NCI-H774 (cell line): ENCODE data around the gene MAGEB4.
"Not testable (repeated sequence)": the region's sequence is repeated elsewhere in the genome, so short reads cannot be mapped to it uniquely, and the experiment has no call there.

Experiments used
- DNase-seq: peaks from one replicate; lab custom pipeline; 2025; lab: John Stamatoyannopoulos, UW

MAGEB4 gene

DNA sequence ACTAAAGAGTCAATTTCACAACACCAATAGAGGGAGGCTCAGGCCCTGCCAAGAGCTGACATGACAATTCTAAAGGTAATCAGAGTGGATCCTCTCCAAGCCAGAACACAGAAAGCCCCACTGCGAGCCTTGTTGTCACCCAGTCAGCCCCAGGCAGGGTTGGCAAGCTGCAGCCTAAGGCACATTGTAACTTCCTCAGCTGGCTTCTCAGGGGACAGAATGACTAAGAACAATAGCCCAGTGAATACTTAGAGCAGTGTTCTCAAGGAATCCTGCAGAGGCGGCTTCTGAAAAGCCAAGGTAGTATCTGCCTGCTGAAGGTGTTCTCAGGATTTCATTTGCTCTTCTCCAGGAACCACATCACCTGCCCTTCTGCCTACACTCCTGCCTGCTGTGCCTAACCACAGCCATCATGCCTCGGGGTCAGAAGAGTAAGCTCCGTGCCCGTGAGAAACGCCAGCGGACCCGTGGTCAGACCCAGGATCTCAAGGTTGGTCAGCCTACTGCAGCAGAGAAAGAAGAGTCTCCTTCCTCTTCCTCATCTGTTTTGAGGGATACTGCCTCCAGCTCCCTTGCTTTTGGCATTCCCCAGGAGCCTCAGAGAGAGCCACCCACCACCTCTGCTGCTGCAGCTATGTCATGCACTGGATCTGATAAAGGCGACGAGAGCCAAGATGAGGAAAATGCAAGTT, at the start of gene MAGEB4:
MAGEB4 (plus strand) TSS at position 277 of the 692 bp plus-strand sequence; CDS start at position 413, 136 bp downstream.
- DNase-seq: no peak

- DNase-seq: not testable (repeated sequence)
Observed at GRCh38 chrX:30193910-30194309, 47.9 kb upstream of the MAGEB4 start.

GRCh38 chrX:30196322-30196721, 45.5 kb upstream of the MAGEB4 start:
- no peak for DNase-seq

GRCh38 chrX:30212172-30212571, 29.6 kb upstream of the MAGEB4 start:
- no peak for DNase-seq

- no peak for DNase-seq
Observed at GRCh38 chrX:30215357-30215843, 26.4 kb upstream of the MAGEB4 start, which contains the start of gene MAGEB2. MAGEB2 (plus strand) TSS chrX:30215563; CDS start chrX:30218581, 3,018 bp downstream.

- no peak for DNase-seq
Observed at GRCh38 chrX:30217465-30217864, 24.3 kb upstream of the MAGEB4 start.

DNA sequence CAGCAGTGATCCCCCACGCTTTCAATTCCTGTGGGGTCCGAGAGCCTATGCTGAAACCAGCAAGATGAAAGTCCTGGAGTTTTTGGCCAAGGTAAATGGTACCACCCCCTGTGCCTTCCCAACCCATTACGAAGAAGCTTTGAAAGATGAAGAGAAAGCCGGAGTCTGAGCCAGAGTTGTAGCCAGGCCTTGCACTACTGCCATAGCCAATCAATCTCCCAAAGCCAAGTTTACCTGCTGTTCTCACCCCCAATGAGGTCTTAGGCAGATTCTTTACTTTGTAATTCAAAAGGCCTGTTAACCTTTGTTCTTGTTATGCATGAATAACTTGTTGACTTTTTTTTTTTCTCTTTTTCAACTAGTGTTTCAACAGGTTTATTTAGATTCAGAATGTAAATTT, 22.4 kb upstream of the MAGEB4 start:
- DNase-seq: no peak

DNA sequence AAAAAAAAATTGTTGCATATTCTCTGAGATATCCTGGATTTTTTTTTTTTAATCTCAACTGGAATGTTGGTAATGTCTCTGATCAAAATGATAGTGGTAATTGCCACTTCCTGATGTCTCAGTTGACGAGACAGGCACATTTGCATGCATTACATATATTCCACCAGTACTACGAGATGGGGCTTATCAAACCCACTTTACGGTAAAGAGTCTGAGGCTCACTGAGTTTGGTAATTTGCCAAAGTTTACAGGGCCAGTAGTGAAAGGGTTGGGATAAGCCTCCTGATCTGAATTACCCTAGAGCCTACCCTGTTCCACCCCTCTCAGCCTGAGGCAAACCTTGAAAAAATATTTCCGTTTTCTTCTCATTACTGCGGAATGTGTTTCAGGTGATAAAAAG, 21.1 kb upstream of the MAGEB4 start:
- DNase-seq: no peak

DNA sequence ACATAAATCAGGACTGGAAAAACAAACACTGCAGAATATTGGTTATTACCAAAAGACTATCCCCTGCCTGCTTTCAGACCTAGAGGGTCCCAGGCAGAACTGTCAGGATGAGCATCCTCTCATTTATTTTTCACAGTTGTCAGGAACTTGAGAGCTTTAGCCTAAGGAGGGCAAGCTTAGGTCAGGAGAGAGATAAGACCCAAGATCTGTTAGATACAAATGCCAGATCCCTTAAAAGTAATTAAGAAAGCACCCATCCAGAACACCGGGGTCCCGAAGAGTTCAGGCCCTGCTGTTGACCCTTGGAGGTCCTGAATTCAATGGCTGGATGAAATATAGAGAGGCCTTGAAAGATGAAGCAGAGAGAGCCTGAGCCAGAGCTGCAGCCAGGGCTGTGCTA, 17.3 kb upstream of the MAGEB4 start:
- no peak for DNase-seq

GRCh38 chrX:30228526-30228925, 13.3 kb upstream of the MAGEB4 start:
- DNase-seq: no peak

DNA sequence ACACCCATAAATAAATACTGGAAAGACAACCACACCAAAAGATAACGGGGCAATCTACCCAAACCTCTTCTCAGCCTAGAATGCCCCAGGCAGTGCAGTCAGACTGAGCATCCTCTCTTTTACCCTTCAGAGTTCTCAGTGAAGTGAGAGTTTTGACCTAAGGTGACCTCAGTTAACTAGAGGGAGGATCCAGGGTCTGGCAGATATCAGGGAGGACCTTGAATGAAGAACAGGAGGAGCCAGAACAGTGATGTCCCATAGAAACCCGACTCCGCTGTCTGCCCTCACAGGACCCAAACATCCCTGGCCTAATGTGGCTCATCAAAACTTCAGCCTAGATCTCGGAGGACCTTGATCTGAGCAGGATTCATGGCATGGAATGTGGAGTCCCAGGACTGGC, 11.4 kb upstream of the MAGEB4 start, which contains the start of gene MAGEB3:
MAGEB3 (plus strand) TSS at position 263 of the 400 bp plus-strand sequence. CDS start 5,268 bp downstream, outside the sequence.
- no peak for DNase-seq

DNA sequence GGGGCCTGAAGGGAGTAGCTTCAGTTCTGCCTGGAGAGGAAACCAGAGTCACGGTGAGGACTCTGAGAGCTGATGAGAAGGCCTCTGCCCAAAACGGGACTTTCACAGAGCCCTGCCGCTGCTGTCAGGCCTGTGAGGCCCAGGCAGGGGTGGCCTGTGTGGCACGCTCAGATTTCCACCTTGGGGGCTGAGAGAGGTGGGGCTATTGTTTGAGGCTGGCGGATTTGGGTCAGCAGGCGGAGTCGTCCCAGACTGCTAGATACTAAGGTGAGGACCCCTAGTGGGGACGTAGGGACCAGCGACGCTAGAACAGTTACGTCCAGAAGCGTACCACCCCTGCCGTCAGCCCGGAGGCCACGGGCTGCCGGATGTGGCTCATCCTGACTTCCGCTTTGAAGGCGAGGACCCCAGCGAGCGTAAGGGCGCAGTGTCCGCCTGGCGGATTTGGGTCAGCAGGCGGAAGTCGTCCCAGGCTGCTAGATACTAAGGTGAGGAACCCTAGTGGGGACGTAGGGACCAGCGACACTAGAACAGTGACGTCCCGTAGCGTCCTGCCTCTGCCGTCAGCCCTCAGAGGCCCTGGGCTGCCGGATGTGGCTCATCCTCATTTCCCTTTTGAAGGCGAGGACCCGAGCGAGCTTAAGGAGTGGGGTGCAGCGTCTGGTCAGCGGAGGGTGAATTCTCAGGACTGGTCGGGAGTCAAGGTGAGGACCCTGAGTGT, 5.1 kb downstream of the MAGEB4 start, which contains the start of gene MAGEB1:
MAGEB1 (plus strand) TSS at position 378 of the 721 bp plus-strand sequence. CDS start 3,348 bp downstream, outside the sequence.
- no peak for DNase-seq

DNA sequence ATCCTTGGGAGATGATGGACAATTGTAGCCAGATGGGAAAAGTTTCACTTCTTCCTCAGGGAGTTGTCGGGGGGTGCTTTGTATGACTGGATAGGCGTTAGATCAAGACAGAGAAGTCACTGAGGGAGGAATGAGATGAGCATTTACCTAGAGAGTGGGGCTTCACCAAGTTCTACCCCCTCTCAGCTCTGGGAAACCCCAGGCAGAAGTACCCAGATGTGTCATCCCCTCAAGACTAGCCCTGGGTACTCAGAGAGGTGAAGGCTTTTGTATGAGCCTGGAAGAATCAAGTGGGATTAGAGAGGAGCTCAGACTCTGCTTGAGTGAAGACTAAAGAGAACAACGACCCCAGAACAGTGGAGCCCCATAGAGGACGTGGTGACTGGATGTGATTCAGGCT, 7.1 kb downstream of the MAGEB4 start:
- DNase-seq: no peak

GRCh38 chrX:30253257-30253656, 11.5 kb downstream of the MAGEB4 start:
- no peak for DNase-seq

DNA sequence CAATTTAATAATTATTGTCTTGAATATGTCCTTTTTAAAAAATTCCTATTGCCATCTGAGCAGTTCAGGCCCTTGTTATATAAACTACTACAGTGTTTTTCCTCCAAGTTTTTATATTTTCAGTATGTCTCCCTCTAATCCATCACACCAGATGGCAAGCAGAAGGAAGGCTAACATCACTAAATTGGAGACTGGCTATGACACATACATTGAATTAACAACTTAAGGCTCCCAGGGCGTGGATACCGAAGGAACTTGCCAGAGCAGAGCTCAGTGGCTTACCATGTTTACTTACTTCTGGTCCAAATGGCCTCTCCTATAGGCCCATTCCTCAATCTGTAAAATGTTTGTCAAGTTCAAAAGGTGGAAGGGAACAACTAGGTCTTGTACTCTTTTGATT, 18.1 kb downstream of the MAGEB4 start:
- no peak for DNase-seq

- no peak for DNase-seq
Observed at GRCh38 chrX:30261012-30261411, 19.2 kb downstream of the MAGEB4 start.

DNA sequence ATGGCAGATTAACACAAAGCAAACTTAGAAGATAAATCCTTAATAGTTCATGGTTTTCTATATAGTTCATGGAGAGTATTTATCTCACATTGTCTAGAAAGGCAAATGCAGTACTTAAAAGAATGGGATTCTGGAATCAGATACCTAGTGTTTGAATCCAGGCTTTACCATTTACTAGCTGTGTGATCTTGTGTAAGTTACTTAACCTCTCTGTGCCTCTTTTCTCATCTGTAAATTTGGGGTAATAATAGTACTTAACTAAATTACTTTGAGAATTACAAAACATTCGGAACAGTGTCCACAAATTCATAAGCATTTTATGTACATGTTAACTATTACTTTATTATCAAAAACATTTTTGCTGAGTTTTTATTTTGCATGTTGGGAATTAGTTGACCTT, 21.0 kb downstream of the MAGEB4 start:
- DNase-seq: no peak

GRCh38 chrX:30270639-30271038, 28.8 kb downstream of the MAGEB4 start:
- DNase-seq: no peak

DNA sequence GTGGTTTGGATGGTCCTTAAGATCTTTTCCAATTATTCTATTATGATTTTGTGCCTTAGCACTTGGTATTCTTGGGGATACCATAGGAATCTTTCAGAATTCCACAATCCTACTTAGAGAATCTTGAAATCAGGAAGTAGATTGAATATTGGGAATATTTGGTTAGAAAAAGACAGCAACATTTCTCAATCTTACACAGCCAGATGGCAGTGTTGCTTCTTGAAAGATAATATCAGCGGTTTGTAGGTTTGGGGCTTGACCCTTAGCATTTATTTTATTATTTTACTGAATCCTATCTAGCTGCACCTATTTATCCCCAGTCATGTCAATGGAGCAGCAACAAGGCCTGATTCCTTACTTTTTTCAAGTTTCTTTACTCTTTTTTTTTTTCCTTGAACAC, 33.7 kb downstream of the MAGEB4 start:
- no peak for DNase-seq

DNA sequence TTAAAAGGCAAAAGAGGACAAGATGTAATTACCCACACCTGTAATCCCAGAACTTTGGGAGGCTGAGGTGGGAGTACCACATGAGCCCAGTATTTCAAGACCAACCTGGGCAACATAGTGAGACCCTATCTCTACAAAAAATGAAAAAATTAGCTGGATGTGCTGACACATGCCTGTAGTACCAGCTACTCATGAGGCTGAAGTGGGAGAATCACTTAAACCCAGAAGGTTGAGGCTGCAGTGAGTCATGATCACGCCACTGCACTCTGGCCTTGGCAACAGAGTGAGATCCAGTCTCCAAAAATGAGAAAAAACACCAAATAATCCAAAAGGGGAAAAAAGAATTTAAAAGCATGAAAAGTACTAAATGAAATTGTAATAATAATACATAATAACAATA, 36.6 kb downstream of the MAGEB4 start:
- DNase-seq: no peak

- DNase-seq: no peak
Observed at GRCh38 chrX:30280428-30280827, 38.6 kb downstream of the MAGEB4 start.

GRCh38 chrX:30282527-30282926, 40.7 kb downstream of the MAGEB4 start:
- no peak for DNase-seq
